ENCODE results near the gene MLLT6. TPM values are rescaled to one million over a fixed set of nuclear protein-coding genes. Genes with fewer than 3 reads are reported as not detected.

Gene MLLT6
- total RNA-seq, 1 experiment from 2014 or later, result 24.7 TPM

DNA sequence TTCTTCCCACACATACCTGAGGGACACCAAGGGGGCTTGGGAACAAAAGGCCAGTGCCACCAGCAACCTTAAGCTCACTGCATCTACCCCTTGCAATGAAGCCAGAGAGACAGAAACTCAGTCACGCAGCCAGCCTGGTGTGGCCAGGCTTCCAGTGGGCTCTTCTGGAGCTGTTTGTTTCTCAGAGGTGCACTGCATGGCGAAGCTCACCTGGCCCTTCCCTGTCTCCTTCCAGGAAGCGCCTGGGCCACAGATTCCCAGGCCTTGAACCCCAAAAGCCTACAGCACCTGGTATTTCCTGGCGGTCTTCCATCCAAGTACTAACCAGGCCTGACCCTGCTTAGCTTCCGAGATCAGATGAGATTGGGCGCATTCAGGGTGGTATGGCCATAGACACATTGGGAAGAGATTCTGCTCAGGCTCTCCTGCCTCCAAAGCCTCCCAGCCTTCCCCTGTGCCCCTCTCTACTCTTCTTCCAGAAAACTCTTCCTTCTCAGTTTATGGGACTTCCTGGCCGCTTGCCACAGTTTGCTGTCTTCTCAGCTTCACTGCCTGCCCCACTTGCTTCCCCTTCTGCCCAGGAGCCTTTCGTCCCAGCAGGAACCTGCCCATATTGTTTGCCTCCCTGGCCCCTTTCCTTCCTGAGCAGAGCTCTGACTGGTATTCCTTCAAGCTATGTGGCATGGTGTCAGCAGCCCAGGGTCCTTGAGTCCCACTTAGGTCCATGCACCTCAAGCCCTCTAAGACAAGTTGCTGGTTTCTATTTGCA lies 26.6 kb downstream of the MLLT6 start:
- Histone ChIP-seq H3K4me2 (ENCODE audit: low read length) (peak overlapping the region; percentile 97), H3K9ac (ENCODE audit: low read length) (no peak overlapping the region), H3K27me3 (ENCODE audit: low read length) (no peaks in the 10 kb centered on the region), H3K27ac (ENCODE audit: low read length) (no peak overlapping the region), H3K4me1 (ENCODE audit: insufficient read depth, low read length) (peaks cover 20% of the 10 kb centered on the region), H3K9me2 (replicated peaks; ENCODE audit: low read length) (no peaks in the 10 kb centered on the region), H3K79me2 (ENCODE audit: low read length) (peaks cover 23% of the 10 kb centered on the region), H4K20me1 (ENCODE audit: low read length) (0 out of 2 replicates have a peak, but pooled peaks cover 4% of the 10 kb centered on the region), H2AFZ (ENCODE audit: low read length) (no peak overlapping the region), H3K36me3 (ENCODE audit: low read depth, low read length) (no peaks in the 10 kb centered on the region), H3K9me3 (ENCODE audit: low read length) (no peaks in the 10 kb centered on the region), H3K4me3 (ENCODE audit: low read length) (peak overlapping the region; percentile 95), H3F3A (ENCODE audit: low read length, unreplicated experiment) (no peaks in the 10 kb centered on the region)
- DNase-seq (no peak), ATAC-seq (no peak)
- intact Hi-C loops (cut with micrococcal nuclease), result no loop called here
- no TSS peak for BruUV-seq (replicated peaks)
- ChIA-PET CTCF (no interaction called here), POLR2A (ENCODE audit: unreplicated experiment) (no interaction called here)
- TF ChIP-seq, protein P1, sequence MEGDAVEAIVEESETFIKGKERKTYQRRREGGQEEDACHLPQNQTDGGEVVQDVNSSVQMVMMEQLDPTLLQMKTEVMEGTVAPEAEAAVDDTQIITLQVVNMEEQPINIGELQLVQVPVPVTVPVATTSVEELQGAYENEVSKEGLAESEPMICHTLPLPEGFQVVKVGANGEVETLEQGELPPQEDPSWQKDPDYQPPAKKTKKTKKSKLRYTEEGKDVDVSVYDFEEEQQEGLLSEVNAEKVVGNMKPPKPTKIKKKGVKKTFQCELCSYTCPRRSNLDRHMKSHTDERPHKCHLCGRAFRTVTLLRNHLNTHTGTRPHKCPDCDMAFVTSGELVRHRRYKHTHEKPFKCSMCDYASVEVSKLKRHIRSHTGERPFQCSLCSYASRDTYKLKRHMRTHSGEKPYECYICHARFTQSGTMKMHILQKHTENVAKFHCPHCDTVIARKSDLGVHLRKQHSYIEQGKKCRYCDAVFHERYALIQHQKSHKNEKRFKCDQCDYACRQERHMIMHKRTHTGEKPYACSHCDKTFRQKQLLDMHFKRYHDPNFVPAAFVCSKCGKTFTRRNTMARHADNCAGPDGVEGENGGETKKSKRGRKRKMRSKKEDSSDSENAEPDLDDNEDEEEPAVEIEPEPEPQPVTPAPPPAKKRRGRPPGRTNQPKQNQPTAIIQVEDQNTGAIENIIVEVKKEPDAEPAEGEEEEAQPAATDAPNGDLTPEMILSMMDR (conservative IDR thresholded peaks at IDR 0.05; ENCODE audit: low read depth, low read length), result no peak
- TF ChIP-seq EZH2phosphoT487 (IDR thresholded peaks at IDR 0.05; ENCODE audit: borderline replicate concordance, low read length) (no peak), EZH2 (IDR thresholded peaks at IDR 0.05; ENCODE audit: low read length, unreplicated experiment) (no peak)

DNA sequence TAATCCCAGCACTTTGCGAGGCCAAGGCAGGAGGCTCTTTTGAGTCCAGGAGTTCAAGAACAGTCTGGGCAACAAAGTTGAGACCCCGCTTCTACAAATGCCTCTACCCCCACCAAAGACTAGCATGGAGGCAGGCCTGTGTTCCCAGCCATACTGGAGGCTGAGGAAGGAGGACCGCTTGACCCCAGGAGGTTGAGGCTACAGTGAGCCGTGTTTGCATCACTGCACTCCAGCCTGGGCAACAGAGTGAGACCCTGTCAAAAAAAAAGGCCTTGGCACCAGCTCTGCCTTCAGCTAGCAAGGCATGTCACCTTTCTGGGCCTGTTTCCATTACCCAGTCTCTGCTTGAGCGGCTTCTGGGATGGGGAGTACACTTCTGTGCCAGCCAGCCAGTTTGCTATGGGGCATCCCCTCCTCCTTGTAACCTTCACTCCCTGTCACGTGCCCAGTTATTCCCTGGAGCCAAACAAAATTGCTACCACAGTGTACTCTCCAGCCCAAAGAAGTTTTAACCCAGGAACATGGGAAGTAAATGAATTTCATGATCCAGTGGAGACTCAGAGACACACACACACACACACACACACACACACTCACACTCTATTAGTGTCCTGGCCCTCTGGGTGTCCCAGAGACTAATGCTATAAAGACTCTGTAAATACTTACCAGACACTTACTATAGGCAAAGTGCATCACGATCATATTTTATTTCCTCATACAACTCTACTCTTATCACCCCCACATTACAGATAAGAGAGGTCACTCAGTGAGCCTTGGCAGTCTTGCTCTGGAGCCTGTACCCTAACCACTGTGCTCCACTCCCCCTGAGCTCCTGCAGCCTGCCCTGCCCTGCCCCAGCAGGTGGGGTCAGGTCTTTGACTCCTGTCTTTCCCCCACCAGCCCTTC lies 27.6 kb downstream of the MLLT6 start:
- Histone ChIP-seq H3K9ac (ENCODE audit: low read length) (no peak overlapping the region), H3K79me2 (ENCODE audit: low read length) (peaks cover 23% of the 10 kb centered on the region), H3K27ac (ENCODE audit: low read length) (no peak overlapping the region), H3F3A (ENCODE audit: low read length, unreplicated experiment) (no peaks in the 10 kb centered on the region), H3K9me2 (replicated peaks; ENCODE audit: low read length) (no peaks in the 10 kb centered on the region), H3K9me3 (ENCODE audit: low read length) (no peaks in the 10 kb centered on the region), H3K27me3 (ENCODE audit: low read length) (no peaks in the 10 kb centered on the region), H4K20me1 (ENCODE audit: low read length) (0 out of 2 replicates have a peak, but pooled peaks cover 4% of the 10 kb centered on the region), H3K4me1 (ENCODE audit: insufficient read depth, low read length) (peaks cover 20% of the 10 kb centered on the region), H3K4me2 (ENCODE audit: low read length) (peak overlapping the region; percentile 97), H2AFZ (ENCODE audit: low read length) (no peak overlapping the region), H3K36me3 (ENCODE audit: low read depth, low read length) (no peaks in the 10 kb centered on the region), H3K4me3 (ENCODE audit: low read length) (no peak overlapping the region)
- TF ChIP-seq EZH2 (IDR thresholded peaks at IDR 0.05; ENCODE audit: low read length, unreplicated experiment), result no peak
- TF ChIP-seq, protein P1 (conservative IDR thresholded peaks at IDR 0.05; ENCODE audit: low read depth, low read length), result no peak
- no peak for TF ChIP-seq EZH2phosphoT487 (IDR thresholded peaks at IDR 0.05; ENCODE audit: borderline replicate concordance, low read length)
- DNase-seq, result no peak
- ATAC-seq, result no peak
- ChIA-PET POLR2A (ENCODE audit: unreplicated experiment) (no interaction called here), CTCF (no interaction called here)
- intact Hi-C loops (cut with micrococcal nuclease), result no loop called here
- no TSS peak for BruUV-seq (replicated peaks)
